Liver (tissue), 9 donors: Measurements from ENCODE around the gene ATP2A1. TPM values are rescaled to one million over a fixed set of nuclear protein-coding genes. Genes with fewer than 3 reads are reported as not detected.

Experiments used
- DNase-seq: peaks from one replicate; pipeline ENCODE4 v3.0.0-alpha.2; 2017; ENCODE audit warnings: low spot score
- H3K27ac ChIP-seq, 2 donors: one replicate each; pipeline ENCODE4 v1.7.0; 2013; ENCODE audit warnings: inconsistent platforms in 2 of 2, low read length in 2 of 2, control low read depth in 1 of 2, low read depth in 1 of 2, mild to moderate bottlenecking in 1 of 2
- H3K27me3 ChIP-seq, 4 donors: one replicate each; pipeline versions ENCODE4 v1.6.1 to v1.7.0; 2013; ENCODE audit warnings: low read length in 3 of 4, inconsistent platforms in 1 of 4, mild to moderate bottlenecking in 1 of 4, moderate library complexity in 1 of 4; ENCODE audit not compliant: control insufficient read depth in 4 of 4, insufficient read depth in 4 of 4
- H3K36me3 ChIP-seq, 4 donors: one replicate each; pipeline versions ENCODE4 v1.6.1 to v1.7.0; 2013; ENCODE audit warnings: low read length in 3 of 4, mild to moderate bottlenecking in 3 of 4, low read depth in 1 of 4, moderate library complexity in 1 of 4; ENCODE audit not compliant: control insufficient read depth in 4 of 4, insufficient read depth in 3 of 4
- H3K4me1 ChIP-seq, 4 donors: one replicate each; pipeline versions ENCODE4 v1.6.1 to v1.7.0; 2013; ENCODE audit warnings: low read length in 3 of 4, mild to moderate bottlenecking in 3 of 4, moderate library complexity in 1 of 4; ENCODE audit not compliant: control insufficient read depth in 4 of 4, insufficient read depth in 4 of 4
- H3K4me3 ChIP-seq, 3 donors: one replicate each; pipeline versions ENCODE4 v1.6.1 to v1.7.0; 2013; ENCODE audit warnings: low read length in 3 of 3, control low read depth in 1 of 3, low read depth in 1 of 3, mild to moderate bottlenecking in 1 of 3
- H3K9ac ChIP-seq, 2 donors: one replicate each; pipeline ENCODE4 v1.7.0; 2013; ENCODE audit warnings: low read length in 2 of 2, mild to moderate bottlenecking in 2 of 2, moderate library complexity in 2 of 2, control low read depth in 1 of 2, low read depth in 1 of 2
- H3K9me3 ChIP-seq, 4 donors: one replicate each; pipeline versions ENCODE4 v1.6.1 to v1.7.0; 2013; ENCODE audit warnings: low read length in 3 of 4; ENCODE audit not compliant: control insufficient read depth in 4 of 4
- EGR1 ChIP-seq, 2 donors: IDR thresholded peaks; 2 replicates each; pipeline ENCODE4 v1.6.1; 2016 to 2018; ENCODE audit warnings: antibody characterized with exemption in 2 of 2, low read depth in 2 of 2
- FOXA1 ChIP-seq: IDR thresholded peaks from 2 replicates; pipeline ENCODE4 v1.6.1; 2016; ENCODE audit warnings: antibody characterized with exemption
- FOXA2 ChIP-seq: IDR thresholded peaks from 2 replicates; pipeline ENCODE4 v1.6.1; 2016; ENCODE audit warnings: antibody characterized with exemption
- GABPA ChIP-seq, 2 donors: IDR thresholded peaks in 1 of 2; conservative IDR thresholded peaks in 1 of 2; 2 replicates each; pipeline ENCODE4 v1.6.1; 2016; ENCODE audit warnings: antibody characterized with exemption in 2 of 2, mild to moderate bottlenecking in 1 of 2, moderate library complexity in 1 of 2
- HNF4A ChIP-seq, 2 donors: conservative IDR thresholded peaks; 2 replicates each; pipeline ENCODE4 v1.6.1; 2016; ENCODE audit warnings: antibody characterized with exemption in 2 of 2, mild to moderate bottlenecking in 2 of 2
- HNF4G ChIP-seq: IDR thresholded peaks from 2 replicates; pipeline ENCODE4 v1.6.1; 2016; ENCODE audit warnings: antibody characterized with exemption
- JUND ChIP-seq, 2 donors: IDR thresholded peaks; 2 replicates each; pipeline ENCODE4 v1.6.1; 2016; ENCODE audit warnings: antibody characterized with exemption in 2 of 2
- NR2F2 ChIP-seq: IDR thresholded peaks from 2 replicates; pipeline ENCODE4 v1.6.1; 2016; ENCODE audit warnings: antibody characterized with exemption
- RAD21 ChIP-seq, 2 donors: IDR thresholded peaks; 2 replicates each; pipeline ENCODE4 v1.6.1; 2016; ENCODE audit warnings: antibody characterized with exemption in 2 of 2, mild to moderate bottlenecking in 2 of 2
- RXRA ChIP-seq, 2 donors: IDR thresholded peaks; 2 replicates each; pipeline ENCODE4 v1.6.1; 2017 to 2018; ENCODE audit warnings: antibody characterized with exemption in 2 of 2, mild to moderate bottlenecking in 1 of 2
- SP1 ChIP-seq: IDR thresholded peaks from 2 replicates; pipeline ENCODE4 v1.6.1; 2018; ENCODE audit warnings: antibody characterized with exemption, mild to moderate bottlenecking
- TAF1 ChIP-seq: conservative IDR thresholded peaks from 2 replicates; pipeline ENCODE4 v1.6.1; 2016; ENCODE audit warnings: antibody characterized with exemption, mild to moderate bottlenecking
- YY1 ChIP-seq: IDR thresholded peaks from 2 replicates; pipeline ENCODE4 v1.6.1; 2016; ENCODE audit warnings: antibody characterized with exemption, mild to moderate bottlenecking
- WGBS: extraction: QIAGEN DNeasy Blood & Tissue Kit; methylation state at CpG from one replicate; pipeline ENCODE4 v1.1.7; 2013; 5-methylcytosine and 5-hydroxymethylcytosine counted together
- polyA plus RNA-seq, 2 donors: library from polyadenylated mRNA; stranded (reverse) in 1 of 2; unstranded in 1 of 2; fragments of 200-250 nt in 1 of 2; fragments of >200 nt in 1 of 2; fragmentation: Nextera tagmentation in 1 of 2; extraction: Ambion mirVana in 1 of 2; gene quantifications; one replicate each; pipeline versions ENCODE4 v1.2.1 to v1.2.3, GENCODE V29; 2013 to 2015
- total RNA-seq, 2 donors: library from RNA; depleted of rRNA; stranded (reverse); fragments of >200 nt; gene quantifications; one replicate each; pipeline ENCODE4 v1.2.3, GENCODE V29; 2014
- TF ChIP-seq, protein P1 (sequence below): fragments of 150-350 bp; IDR thresholded peaks from 2 replicates; pipeline ENCODE4 v1.5.1; 2017; ENCODE audit warnings: improper control_type of control experiment, low read depth, low read length; ENCODE audit not compliant: missing input control
- TF ChIP-seq, protein P2 (sequence below): IDR thresholded peaks from 2 replicates; pipeline ENCODE4 v1.6.1; 2016; ENCODE audit warnings: antibody characterized with exemption, mild to moderate bottlenecking
- TF ChIP-seq, protein P3 (sequence below): IDR thresholded peaks from 2 replicates; pipeline ENCODE4 v1.6.1; 2016; ENCODE audit warnings: antibody characterized with exemption
- TF ChIP-seq, protein P4 (sequence below): IDR thresholded peaks from 2 replicates; pipeline ENCODE4 v1.6.1; 2016; ENCODE audit warnings: antibody characterized with exemption
- TF ChIP-seq, protein P5 (sequence below): IDR thresholded peaks from 2 replicates; pipeline ENCODE4 v1.6.1; 2016; ENCODE audit warnings: antibody characterized with exemption
- donor health status: healthy.
- donor health status: healthy.
- donor health status: healthy.
- donor health status: healthy.
- donor health status: healthy.

Gene ATP2A1
- total and polyA plus RNA-seq, 4 donors: 0.07 to 0.23 (median 0.13) TPM

DNA sequence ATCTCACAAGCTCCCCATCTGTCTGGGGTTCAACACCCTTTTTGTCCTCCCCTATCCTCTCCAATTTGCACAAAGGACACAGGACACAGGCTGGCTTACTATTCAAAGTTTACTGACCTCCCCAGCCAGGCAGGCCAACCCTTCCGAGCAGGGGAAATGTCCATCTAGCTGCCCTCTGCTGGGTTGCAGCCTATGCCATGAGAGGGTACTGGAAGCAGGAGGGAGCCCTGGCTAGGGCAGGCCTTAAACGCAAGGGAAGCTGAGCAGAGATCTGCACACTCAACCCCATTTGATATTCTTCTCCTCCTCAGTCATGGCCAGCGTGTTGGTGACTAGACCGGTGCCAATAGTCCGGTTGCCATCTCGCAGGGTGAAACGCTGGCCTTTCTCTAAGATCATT, 35.6 kb upstream of the ATP2A1 start (continued):
- TF ChIP-seq, protein P1, sequence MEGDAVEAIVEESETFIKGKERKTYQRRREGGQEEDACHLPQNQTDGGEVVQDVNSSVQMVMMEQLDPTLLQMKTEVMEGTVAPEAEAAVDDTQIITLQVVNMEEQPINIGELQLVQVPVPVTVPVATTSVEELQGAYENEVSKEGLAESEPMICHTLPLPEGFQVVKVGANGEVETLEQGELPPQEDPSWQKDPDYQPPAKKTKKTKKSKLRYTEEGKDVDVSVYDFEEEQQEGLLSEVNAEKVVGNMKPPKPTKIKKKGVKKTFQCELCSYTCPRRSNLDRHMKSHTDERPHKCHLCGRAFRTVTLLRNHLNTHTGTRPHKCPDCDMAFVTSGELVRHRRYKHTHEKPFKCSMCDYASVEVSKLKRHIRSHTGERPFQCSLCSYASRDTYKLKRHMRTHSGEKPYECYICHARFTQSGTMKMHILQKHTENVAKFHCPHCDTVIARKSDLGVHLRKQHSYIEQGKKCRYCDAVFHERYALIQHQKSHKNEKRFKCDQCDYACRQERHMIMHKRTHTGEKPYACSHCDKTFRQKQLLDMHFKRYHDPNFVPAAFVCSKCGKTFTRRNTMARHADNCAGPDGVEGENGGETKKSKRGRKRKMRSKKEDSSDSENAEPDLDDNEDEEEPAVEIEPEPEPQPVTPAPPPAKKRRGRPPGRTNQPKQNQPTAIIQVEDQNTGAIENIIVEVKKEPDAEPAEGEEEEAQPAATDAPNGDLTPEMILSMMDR: no peak
- TF ChIP-seq JUND (IDR thresholded peaks at IDR 0.05) (no peak), RAD21 (IDR thresholded peaks at IDR 0.05) (no peak)

DNA sequence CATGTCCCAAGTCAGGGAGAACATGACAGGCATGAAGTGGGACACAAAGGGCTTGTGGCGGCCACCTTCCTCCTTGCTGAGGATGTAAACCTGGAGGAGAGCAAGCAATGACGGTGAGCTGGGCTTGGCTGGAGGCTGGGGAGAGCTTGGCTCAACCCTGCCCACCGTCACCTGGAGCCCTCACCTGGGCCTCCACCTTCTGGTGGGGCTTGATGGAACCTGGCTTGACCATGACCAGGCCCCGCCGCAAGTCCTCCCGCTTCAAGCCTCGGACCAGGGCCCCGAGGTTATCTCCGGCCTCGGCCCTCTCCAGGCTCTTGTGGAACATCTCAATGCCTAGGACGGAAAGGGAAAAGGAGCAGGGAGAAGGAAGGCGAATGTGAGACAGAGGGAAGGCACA, 34.5 kb upstream of the ATP2A1 start:
- TF ChIP-seq TAF1 (no peak), NR2F2 (no peak), RAD21 (IDR thresholded peaks at IDR 0.05) (no peak), FOXA1 (no peak), SP1 (no peak), GABPA (IDR thresholded peaks at IDR 0.05 in 1 of 2, conservative IDR thresholded peaks at IDR 0.05 in 1 of 2) (no peak), HNF4A (conservative IDR thresholded peaks at IDR 0.05) (no peak), RXRA (IDR thresholded peaks at IDR 0.05) (no peak), HNF4G (no peak), FOXA2 (no peak), EGR1 (IDR thresholded peaks at IDR 0.05; ENCODE audit: low read depth in 2 of 2) (no peak), YY1 (no peak), JUND (IDR thresholded peaks at IDR 0.05) (no peak)
- TF ChIP-seq, protein P2, sequence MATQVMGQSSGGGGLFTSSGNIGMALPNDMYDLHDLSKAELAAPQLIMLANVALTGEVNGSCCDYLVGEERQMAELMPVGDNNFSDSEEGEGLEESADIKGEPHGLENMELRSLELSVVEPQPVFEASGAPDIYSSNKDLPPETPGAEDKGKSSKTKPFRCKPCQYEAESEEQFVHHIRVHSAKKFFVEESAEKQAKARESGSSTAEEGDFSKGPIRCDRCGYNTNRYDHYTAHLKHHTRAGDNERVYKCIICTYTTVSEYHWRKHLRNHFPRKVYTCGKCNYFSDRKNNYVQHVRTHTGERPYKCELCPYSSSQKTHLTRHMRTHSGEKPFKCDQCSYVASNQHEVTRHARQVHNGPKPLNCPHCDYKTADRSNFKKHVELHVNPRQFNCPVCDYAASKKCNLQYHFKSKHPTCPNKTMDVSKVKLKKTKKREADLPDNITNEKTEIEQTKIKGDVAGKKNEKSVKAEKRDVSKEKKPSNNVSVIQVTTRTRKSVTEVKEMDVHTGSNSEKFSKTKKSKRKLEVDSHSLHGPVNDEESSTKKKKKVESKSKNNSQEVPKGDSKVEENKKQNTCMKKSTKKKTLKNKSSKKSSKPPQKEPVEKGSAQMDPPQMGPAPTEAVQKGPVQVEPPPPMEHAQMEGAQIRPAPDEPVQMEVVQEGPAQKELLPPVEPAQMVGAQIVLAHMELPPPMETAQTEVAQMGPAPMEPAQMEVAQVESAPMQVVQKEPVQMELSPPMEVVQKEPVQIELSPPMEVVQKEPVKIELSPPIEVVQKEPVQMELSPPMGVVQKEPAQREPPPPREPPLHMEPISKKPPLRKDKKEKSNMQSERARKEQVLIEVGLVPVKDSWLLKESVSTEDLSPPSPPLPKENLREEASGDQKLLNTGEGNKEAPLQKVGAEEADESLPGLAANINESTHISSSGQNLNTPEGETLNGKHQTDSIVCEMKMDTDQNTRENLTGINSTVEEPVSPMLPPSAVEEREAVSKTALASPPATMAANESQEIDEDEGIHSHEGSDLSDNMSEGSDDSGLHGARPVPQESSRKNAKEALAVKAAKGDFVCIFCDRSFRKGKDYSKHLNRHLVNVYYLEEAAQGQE: no peak
- TF ChIP-seq, protein P3, sequence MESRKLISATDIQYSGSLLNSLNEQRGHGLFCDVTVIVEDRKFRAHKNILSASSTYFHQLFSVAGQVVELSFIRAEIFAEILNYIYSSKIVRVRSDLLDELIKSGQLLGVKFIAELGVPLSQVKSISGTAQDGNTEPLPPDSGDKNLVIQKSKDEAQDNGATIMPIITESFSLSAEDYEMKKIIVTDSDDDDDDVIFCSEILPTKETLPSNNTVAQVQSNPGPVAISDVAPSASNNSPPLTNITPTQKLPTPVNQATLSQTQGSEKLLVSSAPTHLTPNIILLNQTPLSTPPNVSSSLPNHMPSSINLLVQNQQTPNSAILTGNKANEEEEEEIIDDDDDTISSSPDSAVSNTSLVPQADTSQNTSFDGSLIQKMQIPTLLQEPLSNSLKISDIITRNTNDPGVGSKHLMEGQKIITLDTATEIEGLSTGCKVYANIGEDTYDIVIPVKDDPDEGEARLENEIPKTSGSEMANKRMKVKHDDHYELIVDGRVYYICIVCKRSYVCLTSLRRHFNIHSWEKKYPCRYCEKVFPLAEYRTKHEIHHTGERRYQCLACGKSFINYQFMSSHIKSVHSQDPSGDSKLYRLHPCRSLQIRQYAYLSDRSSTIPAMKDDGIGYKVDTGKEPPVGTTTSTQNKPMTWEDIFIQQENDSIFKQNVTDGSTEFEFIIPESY: no peak
- TF ChIP-seq, protein P4, sequence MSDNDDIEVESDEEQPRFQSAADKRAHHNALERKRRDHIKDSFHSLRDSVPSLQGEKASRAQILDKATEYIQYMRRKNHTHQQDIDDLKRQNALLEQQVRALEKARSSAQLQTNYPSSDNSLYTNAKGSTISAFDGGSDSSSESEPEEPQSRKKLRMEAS: no peak
- TF ChIP-seq, protein P1: no peak
- TF ChIP-seq, protein P5, sequence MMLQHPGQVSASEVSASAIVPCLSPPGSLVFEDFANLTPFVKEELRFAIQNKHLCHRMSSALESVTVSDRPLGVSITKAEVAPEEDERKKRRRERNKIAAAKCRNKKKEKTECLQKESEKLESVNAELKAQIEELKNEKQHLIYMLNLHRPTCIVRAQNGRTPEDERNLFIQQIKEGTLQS: no peak
- H3K36me3 ChIP-seq: peaks cover 16 to 30% (median 22%) of the 10 kb centered on the region in 4 donors
- peaks cover 0 to 24% (median 18%) of the 10 kb centered on the region in 4 donors for H3K4me1 ChIP-seq
- H3K27me3 ChIP-seq: no peaks in the 10 kb centered on the region
- H3K4me3 ChIP-seq: no peak overlapping the region
- H3K9me3 ChIP-seq: no peaks in the 10 kb centered on the region
- H3K9ac ChIP-seq: no peak overlapping the region
- WGBS: 97% methylated on average over 12 of the region's 12 CpGs
- DNase-seq: no peak
- no peak overlapping the region for H3K27ac ChIP-seq
